ENCODE measurements around the gene MXD4.
"Not testable (repeated sequence)": the region's sequence is repeated elsewhere in the genome, so short reads cannot be mapped to it uniquely, and the experiment has no call there.

Gene MXD4

GRCh38 chr4:2249526-2250356, 12.2 kb downstream of the MXD4 start:
- DNase-seq, result no peak

GRCh38 chr4:2248821-2249261, 13.1 kb downstream of the MXD4 start:
- no peak for DNase-seq

- no peak for DNase-seq
These were observed 13.7 kb downstream of the MXD4 start for GRCh38 chr4:2248044-2248780.

- no peak for DNase-seq
These were observed 14.5 kb downstream of the MXD4 start for GRCh38 chr4:2247128-2248043.

- DNase-seq, result no peak
These were observed 15.4 kb downstream of the MXD4 start for GRCh38 chr4:2246384-2247127.

GRCh38 chr4:2245787-2246275, 16.1 kb downstream of the MXD4 start:
- no peak for DNase-seq

- no peak for DNase-seq
These were observed 16.7 kb downstream of the MXD4 start for GRCh38 chr4:2245057-2245786.

- DNase-seq, result peak; percentile 69
These were observed 18.1 kb downstream of the MXD4 start for GRCh38 chr4:2243681-2244380.

- DNase-seq, result peak; percentile 99
These were observed 20.2 kb downstream of the MXD4 start, which contains the start of the genes HAUS3 and POLN for GRCh38 chr4:2241410-2242353. TSS of gene HAUS3 (minus strand) at chr4:2242121. CDS start at chr4:2240946, 1,175 bp downstream. TSS of gene POLN (minus strand) at chr4:2242121. CDS start at chr4:2229231, 12,890 bp downstream.

GRCh38 chr4:2241003-2241402, 20.9 kb downstream of the MXD4 start:
- DNase-seq, result no peak

GRCh38 chr4:2236944-2237666, 24.8 kb downstream of the MXD4 start:
- no peak for DNase-seq

GRCh38 chr4:2231082-2231481, 30.8 kb downstream of the MXD4 start:
- DNase-seq, result no peak

- no peak for DNase-seq
These were observed 35.6 kb downstream of the MXD4 start for GRCh38 chr4:2226261-2226660.

- no peak for DNase-seq
These were observed 39.1 kb downstream of the MXD4 start for GRCh38 chr4:2222838-2223237.

GRCh38 chr4:2221378-2221777, 40.5 kb downstream of the MXD4 start:
- not testable (repeated sequence) for DNase-seq

GRCh38 chr4:2220016-2220630, 41.8 kb downstream of the MXD4 start:
- peak; percentile 90 for DNase-seq

- no peak for DNase-seq
These were observed 42.6 kb downstream of the MXD4 start for GRCh38 chr4:2219233-2219760.

GRCh38 chr4:2218436-2218835, 43.5 kb downstream of the MXD4 start:
- DNase-seq, result no peak

Measured in eye (tissue), 1 donor.